Kidney (tissue), 14 donors: ENCODE data around the gene KIF21A. TPM values are rescaled to one million over a fixed set of nuclear protein-coding genes. Genes with fewer than 3 reads are reported as not detected.

Experiments used
- DNase-seq, 5 donors: peaks; one replicate each; pipeline ENCODE4 v3.0.0-alpha.2; 2013 to 2020
- FAIRE-seq: peaks from 2 replicates; lab custom pipeline; 2012; peaks lifted over from hg19 to GRCh38; lab: Jason Lieb, UNC
- H3K27ac ChIP-seq, 2 donors: one replicate each; pipeline ENCODE4 v1.7.0; 2013; ENCODE audit warnings: low read depth in 2 of 2, low read length in 2 of 2, inconsistent platforms in 1 of 2
- H3K27me3 ChIP-seq: one replicate; pipeline ENCODE4 v1.7.1; 2013; ENCODE audit warnings: low read length, inconsistent platforms; ENCODE audit not compliant: control insufficient read depth, insufficient read depth
- H3K36me3 ChIP-seq, 3 donors: one replicate each; pipeline versions ENCODE4 v1.7.0 to v1.7.1; 2013; ENCODE audit warnings: low read length in 3 of 3, control low read depth in 1 of 3, inconsistent platforms in 1 of 3; ENCODE audit not compliant: insufficient read depth in 3 of 3, control insufficient read depth in 2 of 3
- H3K4me1 ChIP-seq, 3 donors: one replicate each; pipeline versions ENCODE4 v1.7.0 to v1.7.1; 2013; ENCODE audit warnings: low read length in 3 of 3, inconsistent platforms in 1 of 3, low read depth in 1 of 3; ENCODE audit not compliant: control insufficient read depth in 2 of 3, insufficient read depth in 2 of 3
- H3K4me3 ChIP-seq, 3 donors: one replicate each; pipeline versions ENCODE4 v1.7.0 to v1.8.1; 2013; ENCODE audit warnings: low read length in 3 of 3, control low read depth in 1 of 3, inconsistent platforms in 1 of 3
- H3K9ac ChIP-seq, 3 donors: one replicate each; pipeline versions ENCODE4 v1.7.0 to v1.7.1; 2013; ENCODE audit warnings: low read length in 3 of 3, control low read depth in 1 of 3, inconsistent platforms in 1 of 3
- H3K9me3 ChIP-seq, 3 donors: one replicate each; pipeline versions ENCODE4 v1.7.0 to v1.7.1; 2013; ENCODE audit warnings: low read length in 3 of 3, control low read depth in 1 of 3, inconsistent platforms in 1 of 3; ENCODE audit not compliant: control insufficient read depth in 2 of 3, insufficient read depth in 1 of 3
- intact Hi-C: fragments of 100-400 bp; cut with DNase I; formaldehyde crosslinking; loops from one replicate; pipeline ENCODE4 v1.11.1; 2022
- polyA plus RNA-seq: library from polyadenylated mRNA; stranded (reverse); fragments of 350-450 nt; fragmentation: Illumina TruSeq; extraction: RNeasy Lipid Tissue Mini Kit (QIAGEN cat#74804); gene quantifications from one replicate; pipeline ENCODE4 v1.2.3, GENCODE V29; 2014; ENCODE audit warnings: low read depth, low replicate concordance; ENCODE audit not compliant: insufficient read depth
- total RNA-seq: library from RNA; stranded (reverse); fragmentation: NEBNext Ultra II Directional; extraction: Animal tissue kit (Norgen Biotek cat#: 25700); gene quantifications from one replicate; pipeline ENCODE4 v1.2.1, GENCODE V29; 2021
- TF ChIP-seq, protein P1 (sequence below): IDR thresholded peaks from 3 replicates; pipeline ENCODE4 v1.5.1; 2012; ENCODE audit warnings: mild to moderate bottlenecking, moderate library complexity, borderline replicate concordance; ENCODE audit not compliant: insufficient read depth; ENCODE audit errors: extremely low read depth
- donor health status: control.
- donor health status: control.
- donor health status: control.
- donor health status: control.
- donor health status: control.
- donor health status: DM: yes; HTN: yes; CAD: no.
- donor health status: Normal renal cell carcinoma (clear cell type).

The KIF21A gene
- total and polyA plus RNA-seq, 2 donors from 2014 or later, result 16.8 to 25.7 TPM

- Histone ChIP-seq H3K36me3 (no peaks in the 10 kb centered on the region), H3K9me3 (no peaks in the 10 kb centered on the region), H3K27ac (no peak overlapping the region), H3K4me3 (no peak overlapping the region), H3K27me3 (no peaks in the 10 kb centered on the region), H3K9ac (no peak overlapping the region), H3K4me1 (no peaks in the 10 kb centered on the region)
- TF ChIP-seq, protein P1, sequence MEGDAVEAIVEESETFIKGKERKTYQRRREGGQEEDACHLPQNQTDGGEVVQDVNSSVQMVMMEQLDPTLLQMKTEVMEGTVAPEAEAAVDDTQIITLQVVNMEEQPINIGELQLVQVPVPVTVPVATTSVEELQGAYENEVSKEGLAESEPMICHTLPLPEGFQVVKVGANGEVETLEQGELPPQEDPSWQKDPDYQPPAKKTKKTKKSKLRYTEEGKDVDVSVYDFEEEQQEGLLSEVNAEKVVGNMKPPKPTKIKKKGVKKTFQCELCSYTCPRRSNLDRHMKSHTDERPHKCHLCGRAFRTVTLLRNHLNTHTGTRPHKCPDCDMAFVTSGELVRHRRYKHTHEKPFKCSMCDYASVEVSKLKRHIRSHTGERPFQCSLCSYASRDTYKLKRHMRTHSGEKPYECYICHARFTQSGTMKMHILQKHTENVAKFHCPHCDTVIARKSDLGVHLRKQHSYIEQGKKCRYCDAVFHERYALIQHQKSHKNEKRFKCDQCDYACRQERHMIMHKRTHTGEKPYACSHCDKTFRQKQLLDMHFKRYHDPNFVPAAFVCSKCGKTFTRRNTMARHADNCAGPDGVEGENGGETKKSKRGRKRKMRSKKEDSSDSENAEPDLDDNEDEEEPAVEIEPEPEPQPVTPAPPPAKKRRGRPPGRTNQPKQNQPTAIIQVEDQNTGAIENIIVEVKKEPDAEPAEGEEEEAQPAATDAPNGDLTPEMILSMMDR, result no peak
- FAIRE-seq (no peak), DNase-seq (no peak)
- intact Hi-C loops, result no loop called here
These were observed 37.3 kb downstream of the KIF21A start for GRCh38 chr12:39405580-39405979.

DNA sequence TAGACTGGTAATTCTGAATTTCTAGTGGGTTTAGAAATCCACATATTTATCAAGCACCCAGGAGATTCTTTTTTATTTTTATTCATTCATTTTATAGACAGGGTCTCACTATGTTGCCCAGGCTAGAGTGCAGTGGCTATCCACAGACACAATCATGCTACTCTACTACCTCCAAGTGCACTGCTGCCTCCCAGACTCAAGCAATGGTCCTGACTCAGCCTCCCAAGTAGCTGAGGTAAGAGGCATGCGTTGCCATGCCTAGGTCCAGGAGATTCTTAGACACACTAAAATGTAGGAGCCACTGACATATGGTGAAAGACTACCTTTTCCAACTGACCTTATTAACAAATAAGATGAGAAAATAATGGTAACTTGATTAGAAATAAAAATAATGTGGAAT, 38.9 kb downstream of the KIF21A start:
- FAIRE-seq, result no peak
- TF ChIP-seq, protein P1, result no peak

GRCh38 chr12:39403376-39403775, 39.5 kb downstream of the KIF21A start:
- no peaks in the 10 kb centered on the region for H3K9me3 ChIP-seq
- H3K27me3 ChIP-seq, result no peaks in the 10 kb centered on the region
- TF ChIP-seq, protein P1, result no peak
- no peak overlapping the region for H3K4me3 ChIP-seq
- DNase-seq (no peak), FAIRE-seq (no peak)
- no peak overlapping the region for H3K27ac ChIP-seq
- intact Hi-C loops, result no loop called here
- no peaks in the 10 kb centered on the region for H3K4me1 ChIP-seq
- H3K36me3 ChIP-seq, result no peaks in the 10 kb centered on the region
- H3K9ac ChIP-seq, result no peak overlapping the region

More for the DNA sequence above, 38.9 kb downstream of the KIF21A start:
- Histone ChIP-seq H3K27me3 (no peaks in the 10 kb centered on the region), H3K36me3 (no peaks in the 10 kb centered on the region), H3K27ac (no peak overlapping the region), H3K4me3 (no peak overlapping the region), H3K4me1 (no peaks in the 10 kb centered on the region), H3K9me3 (no peaks in the 10 kb centered on the region), H3K9ac (no peak overlapping the region)
- no peak for DNase-seq
- intact Hi-C loops, result no loop called here

DNA sequence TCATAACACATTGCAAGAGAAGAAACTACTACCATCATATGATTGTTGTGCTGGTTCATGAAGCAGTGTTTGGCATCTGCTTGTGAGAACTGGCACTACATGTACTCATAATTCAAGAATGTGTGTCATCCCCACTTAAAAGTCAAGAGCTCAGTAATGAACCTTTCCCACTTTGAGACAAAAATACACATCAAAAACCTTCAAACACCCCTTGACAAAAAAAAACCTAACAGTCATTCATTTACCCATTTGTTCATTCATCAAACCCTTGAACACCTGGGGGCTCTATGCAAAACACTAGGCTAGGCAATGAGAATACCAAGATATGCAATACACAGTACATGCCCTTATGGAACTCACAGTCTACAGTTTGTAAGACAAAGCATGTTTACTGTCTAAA, 40.0 kb downstream of the KIF21A start:
- Histone ChIP-seq H3K9me3 (no peaks in the 10 kb centered on the region), H3K27me3 (no peaks in the 10 kb centered on the region), H3K9ac (no peak overlapping the region), H3K4me1 (no peaks in the 10 kb centered on the region), H3K4me3 (no peak overlapping the region), H3K36me3 (no peaks in the 10 kb centered on the region), H3K27ac (no peak overlapping the region)
- FAIRE-seq (no peak), DNase-seq (no peak)
- intact Hi-C loops, result no loop called here
- TF ChIP-seq, protein P1, result no peak
